Measurements from ENCODE around the gene CSTB.

The CSTB gene

DNA sequence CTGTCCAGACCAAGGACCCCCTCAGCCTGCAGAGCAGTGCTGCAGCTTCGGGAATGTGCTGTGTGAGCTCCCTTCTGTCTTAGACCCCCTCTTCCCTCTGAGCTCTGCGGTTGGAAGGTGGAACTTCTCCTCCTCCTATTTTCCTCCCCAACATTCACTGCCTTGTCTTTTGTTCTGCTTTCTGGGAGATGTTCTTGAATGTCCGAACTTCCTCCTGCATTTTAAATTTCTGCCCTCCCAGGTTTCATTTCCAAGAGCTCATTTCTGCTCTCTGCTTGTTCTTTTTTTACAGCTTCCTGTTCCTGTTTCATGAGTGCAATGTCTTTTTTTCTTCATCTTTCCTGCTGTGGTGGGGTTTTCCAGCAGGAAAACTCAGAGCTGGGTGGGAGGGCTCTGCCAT lies 42.6 kb upstream of the CSTB start:
- DNase-seq (ENCODE audit: low read depth in 2 of 2) = no peak
- TF ChIP-seq, protein P1, sequence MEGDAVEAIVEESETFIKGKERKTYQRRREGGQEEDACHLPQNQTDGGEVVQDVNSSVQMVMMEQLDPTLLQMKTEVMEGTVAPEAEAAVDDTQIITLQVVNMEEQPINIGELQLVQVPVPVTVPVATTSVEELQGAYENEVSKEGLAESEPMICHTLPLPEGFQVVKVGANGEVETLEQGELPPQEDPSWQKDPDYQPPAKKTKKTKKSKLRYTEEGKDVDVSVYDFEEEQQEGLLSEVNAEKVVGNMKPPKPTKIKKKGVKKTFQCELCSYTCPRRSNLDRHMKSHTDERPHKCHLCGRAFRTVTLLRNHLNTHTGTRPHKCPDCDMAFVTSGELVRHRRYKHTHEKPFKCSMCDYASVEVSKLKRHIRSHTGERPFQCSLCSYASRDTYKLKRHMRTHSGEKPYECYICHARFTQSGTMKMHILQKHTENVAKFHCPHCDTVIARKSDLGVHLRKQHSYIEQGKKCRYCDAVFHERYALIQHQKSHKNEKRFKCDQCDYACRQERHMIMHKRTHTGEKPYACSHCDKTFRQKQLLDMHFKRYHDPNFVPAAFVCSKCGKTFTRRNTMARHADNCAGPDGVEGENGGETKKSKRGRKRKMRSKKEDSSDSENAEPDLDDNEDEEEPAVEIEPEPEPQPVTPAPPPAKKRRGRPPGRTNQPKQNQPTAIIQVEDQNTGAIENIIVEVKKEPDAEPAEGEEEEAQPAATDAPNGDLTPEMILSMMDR (IDR thresholded peaks at IDR 0.05; ENCODE audit: low read depth, low read length) = no peak
- no peak overlapping the region for H3K4me3 ChIP-seq (replicated peaks in 1 of 2; ENCODE audit: low read depth in 2 of 2, low read length in 2 of 2)

DNA sequence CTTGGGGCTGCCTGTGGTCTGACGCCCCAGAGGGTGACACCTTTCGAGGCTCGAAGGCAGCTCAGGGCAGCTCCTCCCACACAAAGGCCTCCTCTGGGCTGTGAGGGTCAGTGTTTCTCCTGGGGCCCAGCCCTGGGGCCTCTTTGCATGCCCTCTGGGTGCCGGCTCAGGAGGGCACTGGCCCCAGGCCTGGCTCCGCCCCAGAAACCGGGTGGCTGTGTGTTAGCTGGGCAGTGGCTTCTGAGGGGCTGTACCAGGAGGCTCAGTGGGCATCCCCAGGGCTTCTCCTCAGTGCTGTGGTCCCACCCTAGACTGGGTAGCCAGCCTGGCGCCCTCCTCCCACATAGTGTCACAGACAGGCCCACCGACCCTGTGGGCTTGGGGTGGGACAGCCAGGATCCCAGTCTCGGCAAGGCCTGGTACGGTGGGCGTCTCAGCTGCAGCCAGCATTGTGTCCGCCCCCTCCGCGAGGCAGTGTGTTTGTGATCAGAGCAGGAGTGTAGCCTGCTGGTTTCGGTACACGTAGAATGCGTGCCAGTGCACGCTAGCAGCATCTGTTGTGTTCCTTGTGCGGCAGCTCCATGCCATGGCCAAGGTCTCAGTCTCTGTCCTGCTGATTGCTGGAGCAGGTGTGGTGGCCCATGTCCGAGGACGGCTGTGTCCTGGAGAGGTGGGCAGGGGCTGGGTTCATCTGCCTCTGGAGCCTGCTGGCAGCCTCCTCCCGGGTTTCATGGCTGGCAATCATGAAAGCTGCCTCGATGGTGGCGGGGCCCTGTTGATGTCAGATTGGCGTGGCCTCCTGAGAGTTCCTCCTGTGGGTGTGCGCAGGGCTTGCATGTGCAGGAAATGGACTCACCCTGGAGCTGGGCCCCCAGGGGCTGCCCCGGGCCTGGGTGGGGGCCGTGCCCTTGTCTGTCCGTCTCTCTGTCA lies 41.3 kb upstream of the CSTB start:
- TF ChIP-seq, protein P1 (IDR thresholded peaks at IDR 0.05; ENCODE audit: low read depth, low read length) = no peak
- H3K4me3 ChIP-seq (replicated peaks in 1 of 2; ENCODE audit: low read depth in 2 of 2, low read length in 2 of 2) = no peak overlapping the region
- DNase-seq (ENCODE audit: low read depth in 2 of 2) = no peak

DNA sequence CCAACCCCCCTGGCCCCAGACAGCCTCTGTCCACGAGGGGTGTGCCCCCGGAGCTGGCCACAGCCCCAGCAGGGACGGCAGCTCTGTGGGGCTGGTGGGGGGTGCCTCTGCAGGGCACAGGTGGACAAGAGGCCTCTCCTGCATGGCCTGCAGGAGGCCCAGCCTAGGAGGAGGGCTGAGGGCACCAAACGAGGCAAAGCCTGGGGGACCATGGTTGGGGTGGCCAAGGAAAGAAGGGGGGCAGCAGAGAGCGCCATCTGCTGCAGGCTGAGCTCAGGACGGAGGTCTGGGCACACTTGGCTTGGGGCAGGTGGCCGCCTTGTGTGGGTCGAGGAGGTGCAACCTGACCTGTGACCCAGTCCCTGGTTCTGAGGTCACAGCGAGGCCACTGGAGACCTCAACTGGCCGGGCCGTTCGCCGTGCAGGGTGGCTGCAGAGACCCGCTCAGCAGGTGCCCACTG lies 40.5 kb upstream of the CSTB start:
- no peak overlapping the region for H3K4me3 ChIP-seq (replicated peaks in 1 of 2; ENCODE audit: low read depth in 2 of 2, low read length in 2 of 2)
- DNase-seq (ENCODE audit: low read depth in 2 of 2) = no peak
- TF ChIP-seq, protein P1 (IDR thresholded peaks at IDR 0.05; ENCODE audit: low read depth, low read length) = no peak

GRCh38 chr21:43815991-43816390 lies 39.9 kb upstream of the CSTB start:
- DNase-seq (ENCODE audit: low read depth in 2 of 2) = no peak
- H3K4me3 ChIP-seq (replicated peaks in 1 of 2; ENCODE audit: low read depth in 2 of 2, low read length in 2 of 2) = no peak overlapping the region
- TF ChIP-seq, protein P1 (IDR thresholded peaks at IDR 0.05; ENCODE audit: low read depth, low read length) = no peak

DNA sequence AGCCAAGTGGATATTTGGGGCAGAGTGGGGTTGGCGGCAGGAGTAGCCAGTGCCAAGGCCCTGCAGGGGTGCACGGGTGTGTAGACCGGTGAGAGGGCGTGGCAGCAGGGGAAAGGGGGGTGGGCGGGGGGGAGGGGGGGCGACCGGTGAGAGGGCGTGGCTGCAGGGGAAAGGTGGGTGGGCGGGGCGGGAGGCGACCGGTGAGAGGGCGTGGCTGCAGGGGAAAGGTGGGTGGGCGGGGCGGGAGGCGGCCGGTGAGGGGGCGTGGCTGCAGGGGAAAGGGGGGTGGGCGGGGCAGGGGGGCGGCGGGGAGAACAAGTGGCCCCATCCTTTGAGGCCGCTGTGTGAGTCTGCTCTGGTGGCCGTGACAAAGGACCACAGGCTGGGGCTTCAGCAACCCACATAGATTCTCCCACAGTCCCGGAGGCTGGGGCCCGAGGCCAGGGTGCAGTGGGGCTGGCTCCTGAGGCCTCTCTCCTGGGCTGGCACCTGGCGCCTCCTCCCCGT lies 39.1 kb upstream of the CSTB start:
- TF ChIP-seq, protein P1 (IDR thresholded peaks at IDR 0.05; ENCODE audit: low read depth, low read length) = no peak
- DNase-seq (ENCODE audit: low read depth in 2 of 2) = no peak
- H3K4me3 ChIP-seq (replicated peaks in 1 of 2; ENCODE audit: low read depth in 2 of 2, low read length in 2 of 2) = no peak overlapping the region

- TF ChIP-seq, protein P1 (IDR thresholded peaks at IDR 0.05; ENCODE audit: low read depth, low read length) = no peak
These were observed 38.4 kb upstream of the CSTB start for GRCh38 chr21:43814215-43815106.

More at GRCh38 chr21:43814215-43815106, 38.4 kb upstream of the CSTB start:
- H3K4me3 ChIP-seq (replicated peaks in 1 of 2; ENCODE audit: low read depth in 2 of 2, low read length in 2 of 2) = no peak overlapping the region
- no peak for DNase-seq (ENCODE audit: low read depth in 2 of 2)

Data from cardiac fibroblast (primary cell).